OCI-LY3 (cell line): ENCODE data around the gene JDP2.

Experiments used
- H2AFZ ChIP-seq: fragments of 200-600, 300-600 bp; shearing (Covaris generic); 2 replicates; pipeline ENCODE4 v1.6.0; 2014; ENCODE audit warnings: antibody characterized with exemption, low read depth, low read length
- H3K27ac ChIP-seq: fragments of 200-600, 300-600 bp; sonication (generic); 2 replicates; pipeline ENCODE4 v1.5.1; 2014; ENCODE audit warnings: mild to moderate bottlenecking, low read length, moderate library complexity, mixed read lengths
- H3K27me3 ChIP-seq: fragments of 200-600, 300-600 bp; sonication (generic); 2 replicates; pipeline ENCODE4 v1.6.1; 2014; ENCODE audit warnings: low read depth, low read length, mixed read lengths
- H3K36me3 ChIP-seq: fragments of 200-600, 300-600 bp; sonication (generic); replicated peaks from 2 replicates; pipeline ENCODE3; 2014; ENCODE audit warnings: low read depth, low read length, mixed read lengths
- H3K4me1 ChIP-seq: fragments of 300-600, 200-600 bp; sonication (generic); 2 replicates; pipeline ENCODE4 v1.6.1; 2014; ENCODE audit warnings: low read length, mixed read lengths
- H3K4me2 ChIP-seq: fragments of 200-600, 300-600 bp; sonication (generic); 2 replicates; pipeline ENCODE4 v1.6.1; 2014; ENCODE audit warnings: low read length, mixed read lengths
- H3K4me3 ChIP-seq: fragments of 300-600, 200-600 bp; sonication (generic); 2 replicates; pipeline ENCODE4 v1.5.1; 2014; ENCODE audit warnings: antibody characterized with exemption, mild to moderate bottlenecking, low read length, moderate library complexity
- H3K79me2 ChIP-seq: fragments of 300-600, 200-600 bp; shearing (Covaris generic); 2 replicates; pipeline ENCODE4 v1.6.1; 2014; ENCODE audit warnings: mild to moderate bottlenecking, low read length, mixed read lengths
- H3K9ac ChIP-seq: fragments of 300-600, 200-600 bp; shearing (Covaris generic); 2 replicates; pipeline ENCODE4 v1.6.0; 2014; ENCODE audit warnings: mild to moderate bottlenecking, low read length, moderate library complexity
- H3K9me3 ChIP-seq: fragments of 200-600, 300-600 bp; shearing (Covaris generic); 2 replicates; pipeline ENCODE4 v1.6.1; 2014; ENCODE audit warnings: low read length, mixed read lengths; ENCODE audit not compliant: insufficient read depth
- H4K20me1 ChIP-seq: fragments of 200-600, 300-600 bp; sonication (generic); 2 replicates; pipeline ENCODE4 v1.6.1; 2016; ENCODE audit warnings: low read length, mixed read lengths; ENCODE audit not compliant: insufficient read depth
- CTCF ChIP-seq: fragments of 200-600, 300-600 bp; sonication (generic); IDR thresholded peaks from 2 replicates; pipeline ENCODE4 v1.5.1; 2014; ENCODE audit warnings: antibody characterized with exemption, low read length, low read depth
- EZH2phosphoT487 ChIP-seq: fragments of 200-600 bp; shearing (Covaris generic); IDR thresholded peaks from 2 replicates; pipeline ENCODE4 v1.6.1; 2018; ENCODE audit warnings: antibody characterized with exemption, mixed run types, low read depth

JDP2 gene

GRCh38 chr14:75456069-75456996 is 28.5 kb downstream of the JDP2 start:
- H3K27me3 ChIP-seq = no peaks in the 10 kb centered on the region
- H2AFZ ChIP-seq = no peak overlapping the region
- peaks cover 12% of the 10 kb centered on the region for H3K4me1 ChIP-seq
- H3K9me3 ChIP-seq = no peaks in the 10 kb centered on the region
- no peak overlapping the region for H3K4me2 ChIP-seq
- peaks cover 99% of the 10 kb centered on the region for H3K79me2 ChIP-seq
- peaks cover 100% of the 10 kb centered on the region for H4K20me1 ChIP-seq
- no peak overlapping the region for H3K4me3 ChIP-seq
- no peak overlapping the region for H3K27ac ChIP-seq
- peaks cover 96% of the 10 kb centered on the region for H3K36me3 ChIP-seq
- H3K9ac ChIP-seq = no peak overlapping the region
- TF ChIP-seq EZH2phosphoT487 (no peak), CTCF (no peak)

- Histone ChIP-seq H3K79me2 (peaks cover 99% of the 10 kb centered on the region), H3K9ac (no peak overlapping the region), H3K27me3 (no peaks in the 10 kb centered on the region), H4K20me1 (peaks cover 100% of the 10 kb centered on the region), H3K4me2 (no peak overlapping the region), H3K27ac (no peak overlapping the region), H3K9me3 (no peaks in the 10 kb centered on the region), H2AFZ (no peak overlapping the region), H3K4me1 (peaks cover 12% of the 10 kb centered on the region), H3K4me3 (no peak overlapping the region), H3K36me3 (peaks cover 97% of the 10 kb centered on the region)
- TF ChIP-seq CTCF (no peak), EZH2phosphoT487 (no peak)
Measured at GRCh38 chr14:75456997-75457335, 29.1 kb downstream of the JDP2 start.

GRCh38 chr14:75457648-75458165 is 29.9 kb downstream of the JDP2 start:
- no peak overlapping the region for H3K4me2 ChIP-seq
- TF ChIP-seq EZH2phosphoT487 = no peak
- no peak for TF ChIP-seq CTCF
- no peak overlapping the region for H3K27ac ChIP-seq
- H3K4me3 ChIP-seq = no peak overlapping the region
- no peaks in the 10 kb centered on the region for H3K27me3 ChIP-seq
- H3K4me1 ChIP-seq = peaks cover 10% of the 10 kb centered on the region
- peaks cover 100% of the 10 kb centered on the region for H4K20me1 ChIP-seq
- peaks cover 99% of the 10 kb centered on the region for H3K79me2 ChIP-seq
- H3K9ac ChIP-seq = no peak overlapping the region
- H3K36me3 ChIP-seq = peaks cover 97% of the 10 kb centered on the region
- H2AFZ ChIP-seq = no peak overlapping the region
- no peaks in the 10 kb centered on the region for H3K9me3 ChIP-seq

GRCh38 chr14:75458305-75458704 is 30.5 kb downstream of the JDP2 start:
- no peak overlapping the region for H3K9ac ChIP-seq
- no peaks in the 10 kb centered on the region for H3K9me3 ChIP-seq
- peaks cover 97% of the 10 kb centered on the region for H3K36me3 ChIP-seq
- no peak overlapping the region for H3K4me3 ChIP-seq
- H3K79me2 ChIP-seq = peaks cover 99% of the 10 kb centered on the region
- no peak for TF ChIP-seq EZH2phosphoT487
- TF ChIP-seq CTCF = no peak
- H4K20me1 ChIP-seq = peaks cover 100% of the 10 kb centered on the region
- no peak overlapping the region for H3K4me2 ChIP-seq
- no peaks in the 10 kb centered on the region for H3K27me3 ChIP-seq
- no peak overlapping the region for H3K27ac ChIP-seq
- H3K4me1 ChIP-seq = peaks cover 5% of the 10 kb centered on the region
- H2AFZ ChIP-seq = no peak overlapping the region
